Measurements from ENCODE around the gene SPZ1.
"Not testable (repeated sequence)": the region's sequence is repeated elsewhere in the genome, so short reads cannot be mapped to it uniquely, and the experiment has no call there.

The SPZ1 gene

GRCh38 chr5:80302636-80303035, 17.2 kb upstream of the SPZ1 start:
- no peak for ATAC-seq (replicated peaks)
- H3K4me3 Mint-ChIP-seq: no peak overlapping the region

GRCh38 chr5:80308526-80308925, 11.3 kb upstream of the SPZ1 start:
- H3K27ac Mint-ChIP-seq: no peak overlapping the region
- DNase-seq (no peak), ATAC-seq (replicated peaks) (no peak)
- no peak overlapping the region for H3K4me3 Mint-ChIP-seq
- no peaks in the 10 kb centered on the region for H3K4me1 Mint-ChIP-seq
- no peaks in the 10 kb centered on the region for H3K27me3 Mint-ChIP-seq
- no peaks in the 10 kb centered on the region for H3K36me3 Mint-ChIP-seq
- peaks cover 0 to 1% of the 10 kb centered on the region in 2 donors for H3K9me3 Mint-ChIP-seq

More at GRCh38 chr5:80302636-80303035, 17.2 kb upstream of the SPZ1 start:
- Mint-ChIP-seq H3K27me3 (no peaks in the 10 kb centered on the region), H3K9me3 (no peaks in the 10 kb centered on the region), H3K4me1 (no peaks in the 10 kb centered on the region), H3K36me3 (no peaks in the 10 kb centered on the region), H3K27ac (no peak overlapping the region)
- DNase-seq: no peak

- Mint-ChIP-seq H3K4me1 (no peaks in the 10 kb centered on the region), H3K27me3 (peaks cover 2% of the 10 kb centered on the region in 2 donors), H3K27ac (no peak overlapping the region), H3K9me3 (peaks cover 0 to 1% of the 10 kb centered on the region in 2 donors), H3K36me3 (no peaks in the 10 kb centered on the region), H3K4me3 (no peak overlapping the region)
- ATAC-seq (replicated peaks): no peak
- DNase-seq: no peak
Measured at GRCh38 chr5:80309871-80310665, 9.7 kb upstream of the SPZ1 start.

- Mint-ChIP-seq H3K4me1 (no peaks in the 10 kb centered on the region), H3K4me3 (no peak overlapping the region), H3K27ac (no peak overlapping the region), H3K27me3 (peaks cover 8 to 13% of the 10 kb centered on the region in 2 donors), H3K36me3 (no peaks in the 10 kb centered on the region), H3K9me3 (no peaks in the 10 kb centered on the region)
- no peak for ATAC-seq (replicated peaks)
- no peak for DNase-seq
Measured at GRCh38 chr5:80315244-80315643, 4.6 kb upstream of the SPZ1 start.

GRCh38 chr5:80318212-80318611, 1.6 kb upstream of the SPZ1 start:
- H3K4me3 Mint-ChIP-seq: no peak overlapping the region
- DNase-seq: no peak
- peaks cover 16 to 18% of the 10 kb centered on the region in 2 donors for H3K27me3 Mint-ChIP-seq
- no peak overlapping the region for H3K27ac Mint-ChIP-seq
- H3K36me3 Mint-ChIP-seq: no peaks in the 10 kb centered on the region
- H3K4me1 Mint-ChIP-seq: no peaks in the 10 kb centered on the region
- ATAC-seq (replicated peaks): no peak
- no peaks in the 10 kb centered on the region for H3K9me3 Mint-ChIP-seq

GRCh38 chr5:80324912-80325311, 5.1 kb downstream of the SPZ1 start:
- no peak overlapping the region for H3K4me3 Mint-ChIP-seq
- no peak overlapping the region for H3K27ac Mint-ChIP-seq
- peaks cover 7 to 10% of the 10 kb centered on the region in 2 donors for H3K27me3 Mint-ChIP-seq
- H3K9me3 Mint-ChIP-seq: no peaks in the 10 kb centered on the region
- H3K36me3 Mint-ChIP-seq: no peaks in the 10 kb centered on the region
- no peaks in the 10 kb centered on the region for H3K4me1 Mint-ChIP-seq
- ATAC-seq (replicated peaks): no peak
- no peak for DNase-seq

- ATAC-seq (replicated peaks): no peak
Measured at GRCh38 chr5:80326468-80326867, 6.7 kb downstream of the SPZ1 start.

GRCh38 chr5:80337379-80337778, 17.6 kb downstream of the SPZ1 start:
- Mint-ChIP-seq H3K4me3 (no peak overlapping the region), H3K9me3 (no peaks in the 10 kb centered on the region), H3K36me3 (no peaks in the 10 kb centered on the region), H3K4me1 (peaks cover 0 to 5% of the 10 kb centered on the region in 2 donors), H3K27me3 (peaks cover 12 to 13% of the 10 kb centered on the region in 2 donors), H3K27ac (no peak overlapping the region)
- DNase-seq (no peak), ATAC-seq (replicated peaks) (no peak)

More at GRCh38 chr5:80326468-80326867, 6.7 kb downstream of the SPZ1 start:
- Mint-ChIP-seq H3K36me3 (no peaks in the 10 kb centered on the region), H3K4me1 (no peaks in the 10 kb centered on the region), H3K9me3 (no peaks in the 10 kb centered on the region), H3K4me3 (no peak overlapping the region), H3K27ac (no peak overlapping the region), H3K27me3 (peaks cover under 1 to 7% of the 10 kb centered on the region in 2 donors)
- no peak for DNase-seq

GRCh38 chr5:80339116-80339515, 19.3 kb downstream of the SPZ1 start:
- Mint-ChIP-seq H3K9me3 (no peaks in the 10 kb centered on the region), H3K36me3 (no peaks in the 10 kb centered on the region), H3K4me1 (peaks cover 0 to 5% of the 10 kb centered on the region in 2 donors), H3K27ac (no peak overlapping the region), H3K27me3 (peaks cover 9 to 13% of the 10 kb centered on the region in 2 donors), H3K4me3 (no peak overlapping the region)
- DNase-seq: no peak
- no peak for ATAC-seq (replicated peaks)

GRCh38 chr5:80341016-80341775, 21.4 kb downstream of the SPZ1 start:
- Mint-ChIP-seq H3K27me3 (peaks cover 9 to 13% of the 10 kb centered on the region in 2 donors), H3K9me3 (no peaks in the 10 kb centered on the region), H3K4me1 (peaks cover 0 to 11% of the 10 kb centered on the region in 2 donors), H3K27ac (no peak overlapping the region), H3K36me3 (no peaks in the 10 kb centered on the region), H3K4me3 (no peak overlapping the region)
- ATAC-seq (replicated peaks) (no peak), DNase-seq (no peak)

GRCh38 chr5:80343067-80343466, 23.3 kb downstream of the SPZ1 start:
- Mint-ChIP-seq H3K4me3 (no peak overlapping the region), H3K4me1 (peaks cover 0 to 13% of the 10 kb centered on the region in 2 donors), H3K27me3 (peaks cover 0 to 9% of the 10 kb centered on the region in 2 donors), H3K36me3 (no peaks in the 10 kb centered on the region), H3K9me3 (no peaks in the 10 kb centered on the region), H3K27ac (no peak overlapping the region)
- ATAC-seq (replicated peaks): no peak
- no peak for DNase-seq

- no peak for DNase-seq
- peak overlapping the region; percentile 7 for H3K27ac Mint-ChIP-seq
Measured at GRCh38 chr5:80346055-80346454, 26.3 kb downstream of the SPZ1 start.

GRCh38 chr5:80348171-80348570, 28.4 kb downstream of the SPZ1 start:
- Mint-ChIP-seq H3K9me3 (no peaks in the 10 kb centered on the region), H3K27me3 (no peaks in the 10 kb centered on the region), H3K27ac (no peak overlapping the region), H3K4me1 (peaks cover 0 to 7% of the 10 kb centered on the region in 2 donors), H3K4me3 (no peak overlapping the region), H3K36me3 (no peaks in the 10 kb centered on the region)
- DNase-seq (no peak), ATAC-seq (replicated peaks) (no peak)

More at GRCh38 chr5:80346055-80346454, 26.3 kb downstream of the SPZ1 start:
- H3K36me3 Mint-ChIP-seq: no peaks in the 10 kb centered on the region
- peaks cover 0 to 5% of the 10 kb centered on the region in 2 donors for H3K27me3 Mint-ChIP-seq
- H3K4me1 Mint-ChIP-seq: peaks cover 0 to 12% of the 10 kb centered on the region in 2 donors
- H3K4me3 Mint-ChIP-seq: no peak overlapping the region
- ATAC-seq (replicated peaks): peak; percentile 65 to 67
- no peaks in the 10 kb centered on the region for H3K9me3 Mint-ChIP-seq

GRCh38 chr5:80351019-80351418, 31.2 kb downstream of the SPZ1 start:
- DNase-seq; H3K27ac Mint-ChIP-seq; H3K27me3 Mint-ChIP-seq; H3K4me1 Mint-ChIP-seq; H3K36me3 Mint-ChIP-seq; H3K4me3 Mint-ChIP-seq; H3K9me3 Mint-ChIP-seq; ATAC-seq (replicated peaks): not testable (repeated sequence)

GRCh38 chr5:80355686-80356085, 35.9 kb downstream of the SPZ1 start:
- ATAC-seq (replicated peaks) (no peak), DNase-seq (no peak)
- peaks cover 0 to 1% of the 10 kb centered on the region in 2 donors for H3K9me3 Mint-ChIP-seq
- H3K4me3 Mint-ChIP-seq: no peak overlapping the region
- H3K27me3 Mint-ChIP-seq: no peaks in the 10 kb centered on the region
- no peaks in the 10 kb centered on the region for H3K4me1 Mint-ChIP-seq
- H3K27ac Mint-ChIP-seq: no peak overlapping the region
- no peaks in the 10 kb centered on the region for H3K36me3 Mint-ChIP-seq
